Measurements from ENCODE around the gene ROM1.

GRCh38 chr11:62613291-62613778 is 278 bp downstream of the ROM1 start:
- TF ChIP-seq, protein P1, sequence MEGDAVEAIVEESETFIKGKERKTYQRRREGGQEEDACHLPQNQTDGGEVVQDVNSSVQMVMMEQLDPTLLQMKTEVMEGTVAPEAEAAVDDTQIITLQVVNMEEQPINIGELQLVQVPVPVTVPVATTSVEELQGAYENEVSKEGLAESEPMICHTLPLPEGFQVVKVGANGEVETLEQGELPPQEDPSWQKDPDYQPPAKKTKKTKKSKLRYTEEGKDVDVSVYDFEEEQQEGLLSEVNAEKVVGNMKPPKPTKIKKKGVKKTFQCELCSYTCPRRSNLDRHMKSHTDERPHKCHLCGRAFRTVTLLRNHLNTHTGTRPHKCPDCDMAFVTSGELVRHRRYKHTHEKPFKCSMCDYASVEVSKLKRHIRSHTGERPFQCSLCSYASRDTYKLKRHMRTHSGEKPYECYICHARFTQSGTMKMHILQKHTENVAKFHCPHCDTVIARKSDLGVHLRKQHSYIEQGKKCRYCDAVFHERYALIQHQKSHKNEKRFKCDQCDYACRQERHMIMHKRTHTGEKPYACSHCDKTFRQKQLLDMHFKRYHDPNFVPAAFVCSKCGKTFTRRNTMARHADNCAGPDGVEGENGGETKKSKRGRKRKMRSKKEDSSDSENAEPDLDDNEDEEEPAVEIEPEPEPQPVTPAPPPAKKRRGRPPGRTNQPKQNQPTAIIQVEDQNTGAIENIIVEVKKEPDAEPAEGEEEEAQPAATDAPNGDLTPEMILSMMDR (IDR thresholded peaks at IDR 0.05) = no peak
- no peak for TF ChIP-seq POLR2A (IDR thresholded peaks at IDR 0.05)
- no peak for TF ChIP-seq POLR2AphosphoS5 (IDR thresholded peaks at IDR 0.05)

All from breast epithelium (tissue), 3 donors.